ENCODE results near the gene EPHA5. TPM values are rescaled to one million over a fixed set of nuclear protein-coding genes. Genes with fewer than 3 reads are reported as not detected.

EPHA5 gene
- polyA plus RNA-seq, 1 donor (not counting 4 experiments of a cell fraction or from before 2014, with no cell fraction given) = not detected

- Histone ChIP-seq H3K4me3 (ENCODE audit: control insufficient read depth in 2 of 3, extremely low read depth in 1 of 3, insufficient read depth in 2 of 3, low read depth in 1 of 3, low read length in 3 of 3) (no peak overlapping the region), H3K4me1 (ENCODE audit: control insufficient read depth, extremely low read depth, insufficient read depth, low read length) (no peaks in the 10 kb centered on the region), H3K27ac (ENCODE audit: control insufficient read depth, insufficient read depth, low read length) (no peak overlapping the region), H3K4me2 (ENCODE audit: control insufficient read depth, extremely low read depth, insufficient read depth, low read depth, low read length) (no peak overlapping the region), H3K9ac (ENCODE audit: control insufficient read depth, extremely low read depth, insufficient read depth, low read length) (no peak overlapping the region), H3K36me3 (ENCODE audit: control insufficient read depth in 2 of 2, extremely low read depth in 1 of 2, insufficient read depth in 2 of 2, low read length in 2 of 2) (no peaks in the 10 kb centered on the region), H4K20me1 (ENCODE audit: control insufficient read depth, extremely low read depth, insufficient read depth, low read length) (no peaks in the 10 kb centered on the region), H3K79me2 (ENCODE audit: control insufficient read depth, insufficient read depth, low read length) (no peaks in the 10 kb centered on the region), H3K27me3 (ENCODE audit: control insufficient read depth, extremely low read depth, insufficient read depth, low read length) (no peaks in the 10 kb centered on the region), H3K9me1 (ENCODE audit: control insufficient read depth, extremely low read depth, insufficient read depth, low read length) (no peaks in the 10 kb centered on the region), H2AFZ (ENCODE audit: control insufficient read depth, low read length) (no peak overlapping the region), H3K9me3 (ENCODE audit: control insufficient read depth, low read depth, low read length) (no peaks in the 10 kb centered on the region)
- dilution Hi-C loops (cut with MboI; ENCODE audit: extremely low pct_ligation_motif_present, low sequenced_read_pairs) = no loop called here
- no peak for FAIRE-seq
- DNase-seq (ENCODE audit: low read depth, low spot score) = no peak
- TF ChIP-seq EZH2 (IDR thresholded peaks at IDR 0.05; ENCODE audit: low read length) (no peak), CTCF (optimal IDR thresholded peaks at IDR 0.05 in 1 of 3, IDR thresholded peaks at IDR 0.05 in 1 of 3, conservative IDR thresholded peaks at IDR 0.05 in 1 of 3; ENCODE audit: extremely low read depth in 1 of 3, insufficient read depth in 2 of 3, low read length in 3 of 3) (no peak)
Observed at GRCh38 chr4:65453398-65453797, 216.9 kb downstream of the EPHA5 start.

DNA sequence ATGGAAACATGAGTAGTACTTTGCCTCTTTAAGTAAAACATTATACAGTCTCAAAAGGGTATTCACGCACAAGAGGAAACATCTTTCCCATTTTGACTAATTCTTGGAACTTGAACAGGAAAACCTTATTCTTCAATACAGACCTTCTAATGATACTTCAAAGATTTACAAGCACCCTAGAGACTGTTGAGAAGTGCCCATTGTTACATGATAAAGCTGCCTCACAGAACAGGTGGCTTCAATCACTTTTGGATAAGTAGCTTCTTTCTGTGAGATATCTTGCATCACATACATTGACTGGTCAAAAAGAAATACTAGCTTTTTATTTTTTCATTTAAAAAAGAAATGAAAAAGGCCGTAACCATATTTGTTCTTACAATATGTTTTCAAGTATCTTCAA, 219.4 kb downstream of the EPHA5 start:
- H3K36me3 ChIP-seq (ENCODE audit: control insufficient read depth in 2 of 2, extremely low read depth in 1 of 2, insufficient read depth in 2 of 2, low read length in 2 of 2) = no peaks in the 10 kb centered on the region

More for the DNA sequence above, 219.4 kb downstream of the EPHA5 start:
- no peak for TF ChIP-seq CTCF (optimal IDR thresholded peaks at IDR 0.05 in 1 of 3, IDR thresholded peaks at IDR 0.05 in 1 of 3, conservative IDR thresholded peaks at IDR 0.05 in 1 of 3; ENCODE audit: extremely low read depth in 1 of 3, insufficient read depth in 2 of 3, low read length in 3 of 3)
- TF ChIP-seq EZH2 (IDR thresholded peaks at IDR 0.05; ENCODE audit: low read length) = no peak
- no peak overlapping the region for H2AFZ ChIP-seq (ENCODE audit: control insufficient read depth, low read length)
- H3K9ac ChIP-seq (ENCODE audit: control insufficient read depth, extremely low read depth, insufficient read depth, low read length) = no peak overlapping the region
- H3K79me2 ChIP-seq (ENCODE audit: control insufficient read depth, insufficient read depth, low read length) = no peaks in the 10 kb centered on the region
- no peak for FAIRE-seq
- DNase-seq (ENCODE audit: low read depth, low spot score) = no peak
- H3K4me3 ChIP-seq (ENCODE audit: control insufficient read depth in 2 of 3, extremely low read depth in 1 of 3, insufficient read depth in 2 of 3, low read depth in 1 of 3, low read length in 3 of 3) = no peak overlapping the region
- no peaks in the 10 kb centered on the region for H3K9me3 ChIP-seq (ENCODE audit: control insufficient read depth, low read depth, low read length)
- no peaks in the 10 kb centered on the region for H3K27me3 ChIP-seq (ENCODE audit: control insufficient read depth, extremely low read depth, insufficient read depth, low read length)
- no peaks in the 10 kb centered on the region for H3K4me1 ChIP-seq (ENCODE audit: control insufficient read depth, extremely low read depth, insufficient read depth, low read length)
- dilution Hi-C loops (cut with MboI; ENCODE audit: extremely low pct_ligation_motif_present, low sequenced_read_pairs) = no loop called here
- H4K20me1 ChIP-seq (ENCODE audit: control insufficient read depth, extremely low read depth, insufficient read depth, low read length) = no peaks in the 10 kb centered on the region
- H3K4me2 ChIP-seq (ENCODE audit: control insufficient read depth, extremely low read depth, insufficient read depth, low read depth, low read length) = no peak overlapping the region
- H3K27ac ChIP-seq (ENCODE audit: control insufficient read depth, insufficient read depth, low read length) = no peak overlapping the region
- H3K9me1 ChIP-seq (ENCODE audit: control insufficient read depth, extremely low read depth, insufficient read depth, low read length) = no peaks in the 10 kb centered on the region

Measured in keratinocyte (primary cell).